ENCODE measurements around the gene RHO.

GRCh38 chr3:129579991-129580390 lies 51.6 kb downstream of the RHO start:
- TF ChIP-seq GATA2 (IDR thresholded peaks at IDR 0.05; ENCODE audit: low read depth, low read length) (no peak), GATA3 (IDR thresholded peaks at IDR 0.05; ENCODE audit: low read depth, low read length) (no peak)
